Endothelial cell of umbilical vein (primary cell): ENCODE results near the gene NME5. TPM values are rescaled to one million over a fixed set of nuclear protein-coding genes. Genes with fewer than 3 reads are reported as not detected.

Experiments used
- BruUV-seq: library from RNA; stranded (reverse); fragments of 400-500 nt; replicated peaks from 2 replicates; lab custom pipeline; 2021; lab: Mats Ljungman, UMichigan
- CTCF ChIA-PET: fragments of 300-600, 350-600 bp; sonication (Branson Sonifier 250); formaldehyde crosslinking; loops from one replicate; lab custom pipeline; 2021; ENCODE audit warnings: antibody characterized with exemption, inconsistent platforms; lab: Charles Lee
- POLR2A ChIA-PET: fragments of 300-600, 350-600 bp; sonication (Branson Sonifier 250); formaldehyde crosslinking; loops from one replicate; lab custom pipeline; 2021; ENCODE audit warnings: antibody characterized with exemption, inconsistent platforms; lab: Charles Lee
- DNase-seq: peaks from one replicate; pipeline ENCODE4 v3.0.0-alpha.2; 2011; ENCODE audit warnings: low read depth, low spot score
- FAIRE-seq: peaks from 2 replicates; lab custom pipeline; 2011; peaks lifted over from hg19 to GRCh38; lab: Jason Lieb, UNC
- H2AFZ ChIP-seq: 2 replicates; pipeline ENCODE4 v1.6.0; 2012; ENCODE audit warnings: low read depth, low read length, control low read depth, inconsistent platforms
- H3K27ac ChIP-seq: 2 replicates; pipeline ENCODE4 v1.5.1; 2011; ENCODE audit warnings: low read depth, mild to moderate bottlenecking, control low read depth, low read length, moderate library complexity; ENCODE audit not compliant: insufficient read depth
- H3K27me3 ChIP-seq, 2 experiments: 2 replicates each; pipeline versions ENCODE4 v1.6.0 to v1.6.1; 2011; ENCODE audit warnings: low read length in 2 of 2, mixed read lengths in 1 of 2; ENCODE audit not compliant: control insufficient read depth in 2 of 2, insufficient read depth in 2 of 2
- H3K36me3 ChIP-seq, 2 experiments: 2 replicates in 1 of 2; 3 replicates in 1 of 2; pipeline ENCODE4 v1.5.1; 2011; ENCODE audit warnings: low read length in 2 of 2, mild to moderate bottlenecking in 1 of 2, moderate library complexity in 1 of 2; ENCODE audit not compliant: control insufficient read depth in 2 of 2, insufficient read depth in 2 of 2; ENCODE audit errors: extremely low read depth in 1 of 2
- H3K4me1 ChIP-seq: 3 replicates; pipeline ENCODE4 v1.5.1; 2011; ENCODE audit warnings: mild to moderate bottlenecking, low read length; ENCODE audit not compliant: control insufficient read depth, insufficient read depth; ENCODE audit errors: extremely low read depth
- H3K4me2 ChIP-seq: 2 replicates; pipeline ENCODE4 v1.6.1; 2011; ENCODE audit warnings: low read length, control low read depth, mixed read lengths; ENCODE audit not compliant: insufficient read depth
- H3K4me3 ChIP-seq, 3 experiments: fragments of 200-600 bp in 1 of 3; sonication (generic), shearing (Covaris generic) in 1 of 3; replicated peaks in 1 of 3; 2 replicates each; pipeline ENCODE4 v1.5.1; 2011 to 2016; ENCODE audit warnings: control low read depth in 3 of 3, low read length in 3 of 3, mild to moderate bottlenecking in 2 of 3, inconsistent platforms in 1 of 3, low read depth in 1 of 3, moderate library complexity in 1 of 3; ENCODE audit not compliant: insufficient read depth in 1 of 3
- H3K79me2 ChIP-seq: 2 replicates; pipeline ENCODE4 v1.6.0; 2012; ENCODE audit warnings: low read length, inconsistent platforms; ENCODE audit not compliant: control insufficient read depth, insufficient read depth
- H3K9ac ChIP-seq: replicated peaks from 2 replicates; pipeline ENCODE3; 2011; ENCODE audit warnings: low read length, control low read depth; ENCODE audit not compliant: insufficient read depth; ENCODE audit errors: extremely low read depth
- H3K9me1 ChIP-seq: replicated peaks from 3 replicates; pipeline ENCODE4 v1.6.0; 2011; ENCODE audit warnings: mild to moderate bottlenecking, low read length; ENCODE audit not compliant: control insufficient read depth, insufficient read depth; ENCODE audit errors: extremely low read depth
- H3K9me3 ChIP-seq: replicated peaks from 2 replicates; pipeline ENCODE4 v1.5.1; 2012; ENCODE audit warnings: low read length, inconsistent platforms; ENCODE audit not compliant: control insufficient read depth, insufficient read depth
- H4K20me1 ChIP-seq: replicated peaks from 2 replicates; pipeline ENCODE3; 2011; ENCODE audit warnings: mild to moderate bottlenecking, low read length; ENCODE audit not compliant: control insufficient read depth, insufficient read depth; ENCODE audit errors: extremely low read depth
- CTCF ChIP-seq, 2 donors: IDR thresholded peaks; 1 replicate in 1 of 2; 2 replicates in 1 of 2; pipeline ENCODE4 v1.5.1; 2011; ENCODE audit warnings: low read length in 2 of 2, mild to moderate bottlenecking in 2 of 2, moderate library complexity in 2 of 2, control low read depth in 1 of 2, inconsistent platforms in 1 of 2, low read depth in 1 of 2; ENCODE audit not compliant: insufficient read depth in 1 of 2; ENCODE audit errors: extremely low read depth in 1 of 2
- EZH2 ChIP-seq: IDR thresholded peaks from 2 replicates; pipeline ENCODE4 v1.6.1; 2012; ENCODE audit warnings: borderline replicate concordance, low read depth, mild to moderate bottlenecking, moderate library complexity, low read length, inconsistent platforms; ENCODE audit not compliant: severe bottlenecking
- FOS ChIP-seq: IDR thresholded peaks from 2 replicates; pipeline ENCODE4 v1.6.1; 2011; ENCODE audit warnings: mild to moderate bottlenecking, low read length, moderate library complexity, borderline replicate concordance; ENCODE audit not compliant: insufficient read depth
- GATA2 ChIP-seq: IDR thresholded peaks from 2 replicates; pipeline ENCODE4 v1.7.0; 2011; ENCODE audit warnings: low read depth, mild to moderate bottlenecking, moderate library complexity, mixed read lengths, low read length; ENCODE audit not compliant: insufficient read length, insufficient read depth
- JUN ChIP-seq: IDR thresholded peaks from 2 replicates; pipeline ENCODE4 v1.6.1; 2011; ENCODE audit warnings: borderline replicate concordance, low read depth; ENCODE audit not compliant: insufficient read length, insufficient read depth
- MYC ChIP-seq: IDR thresholded peaks from one replicate; pipeline ENCODE4 v1.6.1; 2011; ENCODE audit warnings: mild to moderate bottlenecking, low read depth, low read length
- POLR2A ChIP-seq: IDR thresholded peaks from 2 replicates; pipeline ENCODE4 v1.6.1; 2012; ENCODE audit warnings: low read depth, mild to moderate bottlenecking, control low read depth, low read length
- POLR2AphosphoS5 ChIP-seq: IDR thresholded peaks from 2 replicates; pipeline ENCODE4 v1.6.1; 2012; ENCODE audit warnings: low read depth, mild to moderate bottlenecking, control low read depth, low read length, moderate library complexity; ENCODE audit not compliant: insufficient read depth
- dilution Hi-C: fragments of 300-500 bp; cut with MboI; formaldehyde crosslinking; loops from one replicate; pipeline ENCODE4 v1.15.0; 2019; ENCODE audit warnings: low sequenced_read_pairs; ENCODE audit not compliant: extremely low pct_ligation_motif_present
- intact Hi-C: fragments of 100-400 bp; cut with micrococcal nuclease; formaldehyde crosslinking; loops from one replicate; pipeline ENCODE4 v1.10.0; 2022
- polyA plus RNA-seq, 4 experiments: library from polyadenylated mRNA; depleted of rRNA in 3 of 4; stranded (reverse) in 3 of 4; unstranded in 1 of 4; fragments of >200 nt; gene quantifications; 2 replicates each; pipeline versions ENCODE4 v1.2.1 to v1.2.3, GENCODE V29; 2011 to 2012; ENCODE audit warnings: missing spikeins in 1 of 4
- total RNA-seq: library from RNA; stranded (reverse); gene quantifications from 2 replicates; pipeline ENCODE4 v1.2.3, GENCODE V29; 2021
- TF ChIP-seq, protein P1 (sequence below): IDR thresholded peaks from 2 replicates; pipeline ENCODE4 v1.6.1; 2011; ENCODE audit not compliant: insufficient read depth, insufficient read length

NME5 gene
- total and polyA plus RNA-seq, 2 donors (not counting 3 experiments of a cell fraction or from before 2014, with no cell fraction given) = 0.11 to 1.5 TPM

GRCh38 chr5:138170299-138170698, 31.1 kb upstream of the NME5 start:
- Histone ChIP-seq H3K27ac (no peak overlapping the region), H3K4me3 (no peak overlapping the region), H3K4me2 (no peak overlapping the region), H3K9me3 (no peaks in the 10 kb centered on the region), H3K9me1 (no peaks in the 10 kb centered on the region), H3K79me2 (peaks cover 6% of the 10 kb centered on the region), H3K36me3 (peaks cover 28 to 40% of the 10 kb centered on the region in 2 experiments), H3K4me1 (no peaks in the 10 kb centered on the region), H4K20me1 (no peaks in the 10 kb centered on the region), H3K9ac (no peak overlapping the region), H2AFZ (no peak overlapping the region), H3K27me3 (no peaks in the 10 kb centered on the region)
- ChIA-PET CTCF (no interaction called here), POLR2A (no interaction called here)
- FAIRE-seq = no peak
- TF ChIP-seq EZH2 (no peak), POLR2A (no peak), CTCF (IDR thresholded peaks at IDR 0.05; ENCODE audit: extremely low read depth in 1 of 2, insufficient read depth in 1 of 2, low read depth in 1 of 2, low read length in 2 of 2) (no peak), JUN (no peak), GATA2 (no peak), FOS (no peak), POLR2AphosphoS5 (no peak), MYC (no peak)
- TF ChIP-seq, protein P1, sequence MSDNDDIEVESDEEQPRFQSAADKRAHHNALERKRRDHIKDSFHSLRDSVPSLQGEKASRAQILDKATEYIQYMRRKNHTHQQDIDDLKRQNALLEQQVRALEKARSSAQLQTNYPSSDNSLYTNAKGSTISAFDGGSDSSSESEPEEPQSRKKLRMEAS = no peak
- intact Hi-C loops = no loop called here
- no peak for DNase-seq
- dilution Hi-C loops = no loop called here
- BruUV-seq = no TSS peak
